Cerebellar cortex (tissue), 1 donor: ENCODE results near the gene FREM3.
"Not testable (repeated sequence)": the region's sequence is repeated elsewhere in the genome, so short reads cannot be mapped to it uniquely, and the experiment has no call there.

Experiments used
- DNase-seq: peaks from one replicate; pipeline ENCODE4 v3.0.0-alpha.2; 2015; ENCODE audit warnings: low spot score

Gene FREM3

DNA sequence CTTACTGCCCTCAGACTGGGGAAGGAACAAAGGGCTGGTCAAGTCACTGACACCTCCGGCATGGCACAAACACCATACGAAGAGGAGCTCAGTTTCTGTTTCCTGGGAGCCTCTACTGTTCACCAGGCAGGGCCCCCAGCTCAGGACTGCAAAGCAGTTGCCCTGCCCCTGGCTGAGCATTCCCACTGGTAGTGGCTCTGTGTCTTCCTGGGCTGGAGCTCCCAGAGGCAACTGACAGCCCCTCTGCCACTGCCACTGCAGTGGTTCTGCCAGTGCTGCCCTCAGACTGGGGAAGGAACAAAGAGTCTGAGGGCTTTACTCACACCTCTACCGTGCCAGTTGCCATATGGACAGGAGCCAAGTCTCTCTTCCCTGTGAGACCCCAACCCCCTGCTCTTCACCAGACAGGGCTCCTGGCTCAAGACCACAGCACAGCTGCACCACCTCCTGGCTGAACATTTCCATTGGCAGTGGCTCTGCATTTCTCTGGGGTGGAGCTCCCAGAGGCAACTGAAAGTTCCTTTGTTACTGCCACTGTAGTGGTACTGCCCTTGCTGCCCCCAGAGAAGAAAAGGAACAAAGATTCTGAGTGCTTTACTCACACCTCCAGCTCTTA is 119.0 kb downstream of the FREM3 start:
- no peak for DNase-seq

DNA sequence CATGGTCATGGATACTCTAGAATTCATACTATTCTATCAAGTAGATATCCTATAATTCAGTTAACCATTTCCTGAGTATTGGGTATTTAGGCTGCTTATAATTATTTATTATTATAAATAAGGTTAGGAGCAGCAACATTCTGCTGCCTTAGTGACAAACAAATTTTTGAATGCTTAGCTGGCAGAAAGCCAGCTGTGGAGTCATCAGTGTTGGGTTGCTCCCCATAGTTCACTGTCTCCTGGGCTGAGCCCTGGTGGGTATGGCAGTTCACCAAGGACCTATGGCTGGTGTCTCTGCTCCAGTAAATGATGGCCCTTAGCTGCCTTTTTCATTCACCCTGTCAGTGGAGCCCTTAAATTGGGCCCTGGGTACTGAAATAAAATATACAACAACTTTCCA is 125.1 kb downstream of the FREM3 start:
- DNase-seq: no peak

DNA sequence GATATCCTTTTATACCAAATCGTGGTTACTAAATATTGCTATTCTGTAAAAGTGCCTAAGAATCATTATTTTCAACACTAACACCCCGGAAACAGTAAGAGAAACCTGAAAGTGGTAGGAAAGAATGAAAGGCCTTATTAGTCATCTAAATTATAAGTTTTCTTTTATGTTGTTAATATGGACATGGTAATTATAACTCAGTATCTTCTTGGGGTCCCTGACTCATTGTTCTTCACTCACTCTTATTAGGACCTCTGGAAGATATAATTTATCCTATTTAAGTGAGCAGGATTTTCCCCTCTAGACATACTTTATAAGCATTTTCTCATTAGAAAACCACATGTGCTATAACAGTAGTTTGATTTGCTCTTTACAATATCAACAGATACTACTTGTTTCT is 136.0 kb downstream of the FREM3 start:
- no peak for DNase-seq

DNA sequence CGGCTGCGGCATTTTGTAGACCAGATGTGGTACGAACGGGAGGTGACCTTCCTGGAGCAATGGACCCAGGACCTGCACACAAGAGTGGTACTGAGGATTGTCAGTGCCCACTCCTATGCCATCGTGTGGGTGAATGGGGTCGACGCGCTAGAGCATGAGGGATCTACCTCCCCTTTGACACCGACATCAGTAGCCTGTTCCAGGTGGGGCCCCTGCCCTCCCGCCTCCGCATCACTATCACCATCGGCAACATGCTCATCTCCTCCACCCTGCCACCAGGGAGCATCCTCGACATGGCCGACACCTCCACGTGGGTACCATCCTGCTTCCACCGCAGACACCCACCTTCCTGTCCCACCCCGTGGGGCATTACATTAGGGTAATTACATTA is 140.7 kb downstream of the FREM3 start:
- DNase-seq: no peak

DNA sequence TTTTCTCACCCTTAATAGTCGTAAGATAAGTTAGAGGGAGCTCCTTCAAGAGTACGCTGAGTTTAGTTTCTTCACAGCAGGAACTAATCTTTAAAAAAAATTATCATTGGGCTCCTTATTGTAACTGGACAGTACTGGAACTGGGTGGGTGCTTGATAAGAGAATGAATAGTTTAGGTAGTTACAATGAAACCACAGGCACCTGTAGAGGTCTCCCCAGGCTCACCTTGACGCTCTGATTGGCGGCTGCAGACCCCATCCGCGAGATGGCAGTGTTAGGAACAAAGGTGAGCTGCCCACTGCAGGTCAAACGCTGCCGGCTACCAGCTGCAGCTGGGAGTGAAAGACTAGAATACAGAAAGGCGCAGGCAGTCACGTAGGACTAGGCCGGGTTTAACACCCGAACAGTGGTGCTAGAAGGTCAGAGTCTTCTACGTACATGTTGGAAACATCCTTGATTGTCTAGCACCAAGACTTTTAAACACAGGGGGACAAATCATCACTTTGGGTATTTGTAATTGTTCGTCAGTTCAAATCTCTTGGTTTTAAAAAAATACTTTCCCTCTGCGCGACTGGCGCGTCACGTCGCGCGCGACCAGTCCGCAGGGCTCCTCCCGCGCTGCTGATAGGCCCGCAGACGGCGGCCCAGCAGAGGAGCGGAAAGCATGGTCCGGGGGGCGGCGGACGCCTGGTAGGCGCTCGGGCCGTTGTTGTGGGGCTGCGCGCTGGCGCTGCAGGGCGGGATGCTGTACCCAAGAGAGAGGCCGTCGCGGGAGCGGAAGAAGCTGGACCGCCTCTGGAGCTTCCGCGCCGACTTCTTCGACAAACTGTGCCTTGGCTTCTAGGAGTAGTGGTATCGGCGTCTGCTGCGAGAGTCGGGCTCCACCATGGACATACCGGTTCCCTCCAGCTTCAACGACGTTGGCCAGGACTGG is 141.4 kb downstream of the FREM3 start:
- DNase-seq: peak; percentile 29

DNA sequence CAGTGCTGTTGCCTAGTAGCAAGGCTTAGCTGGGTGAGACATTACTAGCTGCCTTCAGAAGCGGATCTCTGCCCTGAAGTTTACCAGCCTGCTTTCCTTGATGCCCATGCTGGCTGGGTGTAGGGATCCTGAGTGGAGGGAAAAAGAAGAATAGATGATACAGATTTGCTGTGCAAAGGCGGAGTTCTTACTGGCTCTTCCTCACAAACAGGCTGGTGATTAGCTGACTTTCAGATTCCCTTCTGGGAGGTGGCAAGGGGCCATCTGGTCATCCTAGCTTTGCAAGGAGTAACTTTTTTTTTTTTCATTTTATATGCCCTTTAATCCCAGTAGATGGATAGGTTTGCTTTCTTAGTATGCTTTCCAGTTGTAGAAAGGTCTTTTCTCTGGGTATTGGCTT is 142.2 kb downstream of the FREM3 start:
- DNase-seq: no peak

DNA sequence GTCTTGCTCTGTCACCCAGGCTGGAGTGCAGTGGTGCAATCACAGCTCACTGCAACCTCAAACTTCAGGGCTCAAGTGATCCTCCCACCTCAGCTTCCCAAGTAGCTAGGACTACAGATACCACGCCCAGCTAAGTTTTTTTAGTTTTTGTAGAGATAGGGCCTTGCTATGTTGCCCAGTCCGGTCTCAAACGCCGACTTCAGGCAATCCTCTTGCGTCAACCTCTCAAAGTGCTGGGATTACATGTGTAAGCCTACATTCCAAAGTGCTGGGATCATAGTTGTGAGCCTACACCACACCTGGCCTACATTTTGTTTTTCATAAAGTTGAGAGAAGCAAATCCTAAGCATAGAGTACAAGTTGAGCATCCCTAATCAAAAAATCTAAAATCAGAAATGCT is 144.8 kb downstream of the FREM3 start:
- no peak for DNase-seq

DNA sequence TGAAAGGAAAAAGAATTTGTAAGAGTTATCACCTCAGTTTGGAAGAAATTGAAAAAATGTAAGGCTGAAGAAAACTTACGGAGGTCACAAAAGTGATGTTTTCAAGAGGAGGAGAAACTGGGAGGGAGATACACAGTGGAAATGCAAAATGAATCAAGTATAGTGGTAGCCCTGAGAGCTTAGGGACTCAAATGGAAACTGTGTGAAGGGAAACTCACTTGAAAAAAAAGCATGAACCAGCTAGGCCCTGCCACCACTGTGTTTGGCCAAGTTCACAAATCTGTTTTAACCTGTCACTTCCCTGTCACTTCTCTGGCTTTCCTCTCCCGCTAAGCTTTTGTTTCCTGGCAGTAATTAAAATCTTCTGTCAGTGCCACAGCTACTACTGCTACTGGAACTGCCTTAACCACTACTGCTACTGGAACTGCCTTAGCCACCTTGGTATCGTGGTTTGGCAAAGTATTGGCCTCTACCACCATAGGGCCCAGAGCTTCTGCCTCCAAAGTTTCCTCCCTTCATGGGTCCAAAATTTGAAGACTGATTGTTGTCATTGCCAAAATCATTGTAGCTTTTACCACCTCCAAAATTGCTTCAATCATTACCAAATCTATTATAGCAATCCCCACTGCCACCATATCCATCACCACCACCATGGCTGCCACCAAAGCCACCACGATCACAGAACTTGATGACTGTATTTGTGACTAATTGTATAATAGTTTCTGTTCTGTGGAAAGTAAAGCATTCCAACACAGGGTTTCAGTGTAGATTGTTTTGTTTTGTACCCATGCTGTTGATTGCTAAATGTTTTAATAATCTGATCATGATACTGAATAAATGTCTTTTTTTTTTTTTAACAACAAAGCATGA is 145.5 kb downstream of the FREM3 start:
- no peak for DNase-seq

DNA sequence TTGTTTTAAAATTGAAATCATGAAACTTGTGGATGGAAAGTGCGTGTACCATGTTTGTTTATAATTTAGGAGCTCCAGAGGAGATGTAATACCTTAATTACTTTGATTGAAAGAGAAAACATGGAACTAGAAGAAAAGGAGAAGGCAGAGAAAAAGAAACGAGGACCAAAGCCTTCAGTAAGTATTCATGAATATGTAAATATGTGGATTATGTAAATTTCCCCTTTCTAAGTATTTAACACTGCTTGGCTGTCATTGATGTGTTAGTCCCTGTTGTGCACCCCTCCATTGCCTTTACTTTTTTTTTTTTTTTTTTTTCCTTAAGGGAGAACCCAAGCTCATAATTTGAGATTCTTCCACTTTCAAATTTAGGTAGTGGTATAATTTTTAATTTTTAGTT is 150.5 kb downstream of the FREM3 start:
- no peak for DNase-seq

DNA sequence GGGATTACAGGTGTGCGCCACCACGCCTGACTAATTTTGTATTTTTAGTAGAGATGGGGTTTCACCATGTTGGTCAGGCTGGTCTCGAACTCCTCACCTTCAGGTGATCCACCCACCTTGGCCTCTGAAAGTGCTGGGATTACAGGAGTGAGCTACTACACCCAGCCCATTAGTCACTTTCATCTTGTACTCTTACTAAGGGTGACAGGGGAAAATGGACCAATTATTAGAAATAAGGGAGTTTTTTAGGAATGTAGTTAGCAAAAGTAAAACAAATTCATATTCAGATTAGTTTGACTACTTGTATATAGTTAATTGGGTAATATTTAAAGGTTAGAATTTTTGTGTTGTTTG is 160.8 kb downstream of the FREM3 start:
- DNase-seq: no peak

DNA sequence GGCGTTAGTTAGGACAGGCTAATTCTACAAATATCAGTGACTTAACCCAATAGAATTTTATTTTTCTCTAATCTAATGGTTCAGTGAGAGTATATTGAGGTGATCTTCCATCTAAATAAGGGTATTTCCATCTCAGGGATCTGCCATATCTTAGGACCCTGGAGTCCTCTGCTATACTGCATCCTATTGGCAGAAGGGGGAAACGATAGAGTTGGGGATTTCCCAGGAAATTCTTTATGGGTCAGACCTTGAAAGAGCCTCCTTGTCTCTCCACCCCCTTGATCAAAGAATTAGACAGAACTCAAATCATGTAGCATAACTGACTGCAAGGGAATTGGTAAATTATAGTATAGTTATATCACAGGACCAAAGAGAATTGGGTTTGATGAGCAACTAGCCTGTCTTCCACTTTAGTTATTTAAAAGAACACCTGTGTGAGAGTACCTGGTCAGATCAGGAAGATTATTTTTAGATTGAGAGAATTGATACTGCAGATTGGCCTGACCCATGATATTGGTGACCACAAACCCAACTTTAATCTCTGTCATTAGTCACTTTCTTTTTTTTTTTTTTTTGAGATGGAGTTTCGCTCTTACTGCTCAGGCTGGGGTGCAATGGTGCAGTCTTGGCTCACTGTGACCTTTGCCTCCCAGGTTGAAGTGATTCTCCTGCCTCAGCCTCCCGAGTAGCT is 161.4 kb downstream of the FREM3 start:
- no peak for DNase-seq

DNA sequence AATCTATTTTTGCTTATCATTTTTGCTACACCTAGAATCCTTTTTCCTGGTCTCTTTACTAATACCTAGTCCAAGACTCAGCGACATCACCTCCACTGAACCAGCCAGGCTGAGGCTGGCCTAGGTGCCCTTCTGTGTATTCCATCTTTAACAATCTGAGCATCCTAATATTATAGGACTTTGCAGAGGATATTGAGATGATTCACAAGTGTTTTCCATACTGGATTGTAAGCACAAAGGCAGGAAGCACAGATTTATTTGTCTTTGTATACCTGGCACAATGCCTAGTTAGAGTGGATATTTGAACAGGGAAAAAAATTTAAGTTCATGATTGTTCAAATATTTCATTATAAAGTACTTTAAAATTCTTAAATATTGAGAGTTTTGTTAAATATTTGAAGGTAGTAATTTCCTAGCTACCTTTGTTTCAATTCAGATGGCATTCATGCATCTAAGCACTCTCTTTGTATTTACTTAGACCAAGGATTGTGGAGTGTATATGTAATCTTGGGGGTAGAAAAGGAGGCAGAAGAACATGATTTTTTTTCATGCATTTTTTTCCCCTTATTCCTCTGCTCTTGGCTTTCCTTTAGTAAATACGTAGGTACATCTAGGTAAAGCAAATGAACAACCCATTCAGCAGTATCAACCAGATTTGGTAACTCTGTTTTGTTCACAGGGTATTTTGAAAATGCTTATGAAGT is 168.5 kb downstream of the FREM3 start:
- DNase-seq: no peak

DNA sequence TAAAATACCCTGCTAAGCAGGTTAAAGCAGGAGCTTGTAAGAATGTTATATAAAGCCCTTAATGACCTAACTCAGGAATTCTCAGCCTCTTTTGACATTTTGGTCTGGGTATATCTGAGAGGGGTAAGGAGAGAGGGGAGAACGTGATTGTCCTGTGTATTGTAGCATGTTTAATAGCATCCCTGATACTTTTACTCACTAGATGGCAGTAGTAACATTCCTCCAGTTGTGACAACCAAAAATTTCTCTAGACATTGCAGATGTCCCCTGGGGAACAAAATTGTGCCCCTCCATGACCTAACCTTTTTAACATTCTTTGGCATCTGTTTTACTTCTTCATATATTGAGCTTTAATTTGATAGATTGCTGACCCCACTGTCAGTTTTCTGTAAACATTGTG is 169.1 kb downstream of the FREM3 start:
- peak; percentile 15 for DNase-seq

DNA sequence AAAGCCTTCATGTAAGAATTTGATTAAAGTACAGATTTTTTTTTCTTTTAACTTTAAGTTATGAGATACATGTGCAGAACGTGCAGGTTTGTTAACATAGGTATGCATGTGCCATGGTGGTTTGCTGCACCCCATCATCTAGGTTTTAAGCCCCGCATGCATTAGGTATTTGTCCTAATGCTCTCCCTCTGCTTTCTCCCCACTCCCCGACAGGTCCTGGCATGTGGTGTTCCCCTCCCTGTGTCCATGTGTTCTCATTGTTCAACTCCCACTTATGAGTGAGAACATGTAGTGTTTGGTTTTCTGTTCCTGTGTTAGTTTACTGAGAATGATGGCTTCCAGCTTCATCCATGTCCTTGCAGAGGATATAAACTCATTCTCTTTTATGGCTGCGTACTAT is 172.4 kb downstream of the FREM3 start:
- not testable (repeated sequence) for DNase-seq
